PC-3 (cell line): Measurements from ENCODE around the gene BOLA3. TPM values are rescaled to one million over a fixed set of nuclear protein-coding genes. Genes with fewer than 3 reads are reported as not detected.

Experiments used
- ATAC-seq: fragments of 200-7000 bp; cut with Tn5 transposase; 2 replicates; pipeline ENCODE4 v1.9.1; 2020; ENCODE audit warnings: mild to moderate bottlenecking, moderate library complexity
- BruUV-seq: library from RNA; stranded (reverse); fragments of 400-500 nt; replicated peaks from 2 replicates; lab custom pipeline; 2021; lab: Mats Ljungman, UMichigan
- CTCF ChIA-PET: fragments of 300-600 bp; sonication (Branson Sonifier 250); formaldehyde crosslinking; loops from one replicate; lab custom pipeline; 2022; ENCODE audit warnings: antibody characterized with exemption; lab: Charles Lee
- POLR2A ChIA-PET: fragments of 300-600 bp; sonication (Branson Sonifier 250); formaldehyde crosslinking; loops from one replicate; lab custom pipeline; 2022; ENCODE audit warnings: antibody characterized with exemption; ENCODE audit not compliant: unreplicated experiment; lab: Charles Lee
- DNase-seq: peaks from one replicate; pipeline ENCODE4 v3.0.0-alpha.2; 2015
- H2AFZ ChIP-seq: fragments of 300-600 bp; sonication (generic); 2 replicates; pipeline ENCODE4 v1.6.0; 2016; ENCODE audit warnings: antibody characterized with exemption, low read length
- H3F3A ChIP-seq: fragments of 300-600 bp; sonication (generic); one replicate; pipeline ENCODE4 v1.6.0; 2017; ENCODE audit warnings: antibody characterized with exemption, low read length, control low read depth, mild to moderate bottlenecking; ENCODE audit not compliant: unreplicated experiment
- H3K27ac ChIP-seq: fragments of 300-600 bp; sonication (generic); 2 replicates; pipeline ENCODE4 v1.5.1; 2016; ENCODE audit warnings: mild to moderate bottlenecking, low read length
- H3K27me3 ChIP-seq: fragments of 300-600 bp; sonication (generic); 2 replicates; pipeline ENCODE4 v1.6.1; 2016; ENCODE audit warnings: low read length, mixed read lengths
- H3K36me3 ChIP-seq: fragments of 300-600 bp; sonication (generic); 2 replicates; pipeline ENCODE4 v1.6.1; 2016; ENCODE audit warnings: low read depth, mixed run types, low read length, mixed read lengths
- H3K4me1 ChIP-seq: fragments of 300-600 bp; sonication (generic); 2 replicates; pipeline ENCODE4 v1.5.1; 2016; ENCODE audit warnings: low read length; ENCODE audit not compliant: insufficient read depth
- H3K4me2 ChIP-seq: fragments of 300-600 bp; sonication (generic); 2 replicates; pipeline ENCODE4 v1.6.0; 2016; ENCODE audit warnings: low read length
- H3K4me3 ChIP-seq: fragments of 300-600 bp; sonication (generic); 2 replicates; pipeline ENCODE4 v1.5.1; 2016; ENCODE audit warnings: mild to moderate bottlenecking, low read length, mixed read lengths
- H3K79me2 ChIP-seq: fragments of 300-600 bp; sonication (generic); 2 replicates; pipeline ENCODE4 v1.6.1; 2017; ENCODE audit warnings: low read length, mixed read lengths
- H3K9ac ChIP-seq: fragments of 300-600 bp; sonication (generic); 2 replicates; pipeline ENCODE4 v1.6.0; 2016; ENCODE audit warnings: mild to moderate bottlenecking, low read length
- H3K9me2 ChIP-seq: fragments of 300-600 bp; sonication (generic); replicated peaks from 2 replicates; pipeline ENCODE4 v1.6.1; 2016; ENCODE audit warnings: mixed run types, low read length, mixed read lengths
- H3K9me3 ChIP-seq: fragments of 300-600 bp; sonication (generic); 2 replicates; pipeline ENCODE4 v1.6.1; 2016; ENCODE audit warnings: low read length, mixed read lengths
- H4K20me1 ChIP-seq: fragments of 300-600 bp; sonication (generic); 2 replicates; pipeline ENCODE4 v1.6.1; 2016; ENCODE audit warnings: low read length, mixed read lengths
- EZH2 ChIP-seq: fragments of 300-600 bp; sonication (generic); IDR thresholded peaks from one replicate; pipeline ENCODE4 v1.6.1; 2017; ENCODE audit warnings: antibody characterized with exemption, mild to moderate bottlenecking, low read length; ENCODE audit not compliant: unreplicated experiment
- EZH2phosphoT487 ChIP-seq: fragments of 300-600 bp; sonication (generic); IDR thresholded peaks from 2 replicates; pipeline ENCODE4 v1.6.1; 2018; ENCODE audit warnings: mild to moderate bottlenecking, antibody characterized with exemption, low read length, borderline replicate concordance
- intact Hi-C: fragments of 100-400 bp; cut with micrococcal nuclease; formaldehyde crosslinking; loops from 2 replicates; pipeline ENCODE4 v1.9.0; 2023
- total RNA-seq: library from RNA; depleted of rRNA; stranded (reverse); fragments of >200 nt; gene quantifications from 2 replicates; pipeline ENCODE4 v1.2.3, GENCODE V29; 2014
- TF ChIP-seq, protein P1 (sequence below): fragments of 300-600 bp; sonication (generic); conservative IDR thresholded peaks from 2 replicates; pipeline ENCODE4 v1.5.1; 2017; ENCODE audit warnings: antibody characterized with exemption, low read depth, mild to moderate bottlenecking, low read length

Gene BOLA3
- total RNA-seq, 1 experiment from 2014 or later = 104 TPM

DNA sequence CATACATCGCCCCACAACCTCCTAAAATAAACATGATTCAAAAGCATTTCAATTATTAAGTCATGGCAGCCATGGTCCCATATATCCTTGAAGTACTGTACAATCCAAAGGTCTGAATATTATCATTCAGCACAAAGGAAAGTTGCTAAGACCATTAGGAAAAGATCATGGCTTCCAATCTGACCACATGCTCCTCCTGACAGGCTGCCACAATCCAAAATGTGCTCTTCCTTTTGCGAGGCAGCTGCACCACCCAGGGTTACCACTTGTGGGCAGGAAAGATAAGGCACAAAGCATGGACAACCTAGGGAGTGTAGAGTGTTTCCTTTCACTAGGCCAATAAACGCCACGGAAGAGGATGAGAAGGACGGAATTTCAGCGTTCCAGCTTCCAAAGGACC lies 5.4 kb downstream of the BOLA3 start:
- Histone ChIP-seq H2AFZ (no peak overlapping the region), H3K4me2 (no peak overlapping the region), H3K9ac (no peak overlapping the region), H3F3A (no peaks in the 10 kb centered on the region), H3K27ac (no peak overlapping the region), H3K4me3 (no peak overlapping the region), H3K9me3 (no peaks in the 10 kb centered on the region), H3K4me1 (peaks cover 8% of the 10 kb centered on the region), H3K27me3 (no peaks in the 10 kb centered on the region), H3K9me2 (no peaks in the 10 kb centered on the region), H3K36me3 (peaks cover 3% of the 10 kb centered on the region; the same call in 1 of the 2 replicates), H3K79me2 (peaks cover 13% of the 10 kb centered on the region), H4K20me1 (no peaks in the 10 kb centered on the region)
- ChIA-PET POLR2A (no interaction called here), CTCF (no interaction called here)
- DNase-seq (peak; percentile 17), ATAC-seq (peak; percentile 49)
- BruUV-seq = no TSS peak
- TF ChIP-seq EZH2 = no peak
- TF ChIP-seq, protein P1, sequence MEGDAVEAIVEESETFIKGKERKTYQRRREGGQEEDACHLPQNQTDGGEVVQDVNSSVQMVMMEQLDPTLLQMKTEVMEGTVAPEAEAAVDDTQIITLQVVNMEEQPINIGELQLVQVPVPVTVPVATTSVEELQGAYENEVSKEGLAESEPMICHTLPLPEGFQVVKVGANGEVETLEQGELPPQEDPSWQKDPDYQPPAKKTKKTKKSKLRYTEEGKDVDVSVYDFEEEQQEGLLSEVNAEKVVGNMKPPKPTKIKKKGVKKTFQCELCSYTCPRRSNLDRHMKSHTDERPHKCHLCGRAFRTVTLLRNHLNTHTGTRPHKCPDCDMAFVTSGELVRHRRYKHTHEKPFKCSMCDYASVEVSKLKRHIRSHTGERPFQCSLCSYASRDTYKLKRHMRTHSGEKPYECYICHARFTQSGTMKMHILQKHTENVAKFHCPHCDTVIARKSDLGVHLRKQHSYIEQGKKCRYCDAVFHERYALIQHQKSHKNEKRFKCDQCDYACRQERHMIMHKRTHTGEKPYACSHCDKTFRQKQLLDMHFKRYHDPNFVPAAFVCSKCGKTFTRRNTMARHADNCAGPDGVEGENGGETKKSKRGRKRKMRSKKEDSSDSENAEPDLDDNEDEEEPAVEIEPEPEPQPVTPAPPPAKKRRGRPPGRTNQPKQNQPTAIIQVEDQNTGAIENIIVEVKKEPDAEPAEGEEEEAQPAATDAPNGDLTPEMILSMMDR = peak; percentile 45
- intact Hi-C loops = no loop called here

DNA sequence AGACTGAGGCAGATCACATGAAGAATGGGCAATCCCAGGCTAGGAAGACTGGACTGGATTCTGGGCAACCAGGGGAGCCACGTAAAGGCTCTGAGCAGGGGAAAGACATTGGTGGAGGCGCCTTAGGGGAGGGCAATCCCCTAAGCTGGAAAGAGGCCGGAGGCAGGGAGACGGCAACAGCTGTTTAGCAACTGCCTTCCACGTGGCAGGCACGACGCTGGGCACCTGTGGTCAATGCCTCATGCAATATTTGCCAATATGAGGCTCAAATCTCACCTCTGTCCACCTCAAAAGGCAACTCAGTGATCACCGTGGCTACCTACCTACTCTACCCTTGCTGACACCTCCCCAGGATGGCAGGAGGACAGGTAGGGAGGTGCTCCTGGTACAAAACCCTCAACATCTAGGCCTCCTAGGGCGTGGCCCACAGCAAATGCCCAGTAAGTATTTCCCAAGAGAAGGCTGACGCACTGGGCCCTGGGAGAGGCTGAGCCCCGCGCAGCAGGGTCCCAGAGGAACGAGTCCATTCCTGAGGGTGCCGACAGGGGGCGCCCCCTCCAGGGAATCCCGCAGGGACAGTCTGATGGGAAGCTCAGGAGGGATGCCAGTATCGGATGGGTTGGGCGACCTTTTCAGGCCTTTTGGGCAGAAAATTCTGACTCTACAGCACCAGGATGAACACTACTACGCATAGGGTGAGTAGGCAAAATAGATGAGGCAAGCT lies 8.9 kb downstream of the BOLA3 start:
- Histone ChIP-seq H3K9ac (no peak overlapping the region), H3K27ac (no peak overlapping the region), H3K79me2 (no peaks in the 10 kb centered on the region), H3K9me2 (no peaks in the 10 kb centered on the region), H2AFZ (no peak overlapping the region), H3K4me2 (no peak overlapping the region), H3K36me3 (peaks cover 11% of the 10 kb centered on the region; the same call in 1 of the 2 replicates), H3K4me1 (no peaks in the 10 kb centered on the region), H3K4me3 (no peak overlapping the region), H3F3A (no peaks in the 10 kb centered on the region), H3K27me3 (no peaks in the 10 kb centered on the region), H4K20me1 (no peaks in the 10 kb centered on the region), H3K9me3 (no peaks in the 10 kb centered on the region)
- intact Hi-C loops = no loop called here
- TF ChIP-seq, protein P1 = peak; percentile 30; the same call in 1 of the 2 replicates
- TF ChIP-seq EZH2 = no peak
- TF ChIP-seq EZH2phosphoT487 = no peak
- ChIA-PET POLR2A (no interaction called here), CTCF (no interaction called here)
- BruUV-seq = no TSS peak
- DNase-seq (no peak), ATAC-seq (no peak)
